Central memory CD4-positive, alpha-beta T cell (primary cell): ENCODE results near the gene RNF103.
"Not testable (repeated sequence)": the region's sequence is repeated elsewhere in the genome, so short reads cannot be mapped to it uniquely, and the experiment has no call there.

Experiments
- DNase-seq: peaks from one replicate; pipeline ENCODE4 v3.0.0; 2022
- total RNA-seq, 3 experiments: gene quantifications; one replicate each; lab custom pipeline; 2026; lab: John Stamatoyannopoulos, UW

Gene RNF103
- 15.1 to 97.4 (median 48.7) reads per million in 3 experiments for total RNA-seq

GRCh38 chr2:86623494-86624266 is at the start of gene RNF103:
Gene RNF103 (minus strand): TSS chr2:86623865. CDS start chr2:86622886, 979 bp downstream.
- peak; percentile 88 for DNase-seq

- no peak for DNase-seq
These were observed 49.3 kb upstream of the RNF103 start for GRCh38 chr2:86673011-86673410.

- no peak for DNase-seq
These were observed 48.4 kb upstream of the RNF103 start for GRCh38 chr2:86672027-86672545.

GRCh38 chr2:86671337-86671981 is 47.8 kb upstream of the RNF103 start:
- no peak for DNase-seq

GRCh38 chr2:86669323-86669722 is 45.7 kb upstream of the RNF103 start:
- DNase-seq, result not testable (repeated sequence)

GRCh38 chr2:86661333-86661732 is 37.7 kb upstream of the RNF103 start:
- no peak for DNase-seq

- no peak for DNase-seq
These were observed 26.5 kb upstream of the RNF103 start for GRCh38 chr2:86650188-86650587.

- DNase-seq, result no peak
These were observed 25.7 kb upstream of the RNF103 start for GRCh38 chr2:86649119-86649947.

GRCh38 chr2:86648681-86649080 is 25.0 kb upstream of the RNF103 start:
- DNase-seq, result no peak

- DNase-seq, result no peak
These were observed 23.2 kb upstream of the RNF103 start for GRCh38 chr2:86646865-86647264.

GRCh38 chr2:86646329-86646728 is 22.7 kb upstream of the RNF103 start:
- DNase-seq, result no peak

- DNase-seq, result no peak
These were observed 22.1 kb upstream of the RNF103 start for GRCh38 chr2:86645752-86646151.

GRCh38 chr2:86638712-86639111 is 15.0 kb upstream of the RNF103 start:
- DNase-seq, result no peak

GRCh38 chr2:86636842-86637241 is 13.2 kb upstream of the RNF103 start:
- no peak for DNase-seq

- DNase-seq, result no peak
These were observed 10.7 kb upstream of the RNF103 start for GRCh38 chr2:86634352-86634751.

GRCh38 chr2:86633155-86633651 is 9.5 kb upstream of the RNF103 start:
- DNase-seq, result no peak

GRCh38 chr2:86632672-86633071 is 9.0 kb upstream of the RNF103 start:
- DNase-seq, result no peak

- no peak for DNase-seq
These were observed 8.3 kb upstream of the RNF103 start for GRCh38 chr2:86631846-86632485.

GRCh38 chr2:86628091-86628522 is 4.4 kb upstream of the RNF103 start:
- DNase-seq, result no peak

GRCh38 chr2:86627550-86627949 is 3.9 kb upstream of the RNF103 start:
- no peak for DNase-seq

GRCh38 chr2:86625096-86625495 is 1.4 kb upstream of the RNF103 start:
- DNase-seq, result no peak

- no peak for DNase-seq
These were observed 542 bp upstream of the RNF103 start for GRCh38 chr2:86624267-86624547.
